GM18507 (cell line): Measurements from ENCODE around the gene SFTPA2.
"Not testable (repeated sequence)": the region's sequence is repeated elsewhere in the genome, so short reads cannot be mapped to it uniquely, and the experiment has no call there.

Source experiments
- DNase-seq: peaks from one replicate; pipeline ENCODE4 v3.0.0; 2011; ENCODE audit warnings: low read depth; ENCODE audit not compliant: insufficient read length; ENCODE audit errors: extremely low spot score
- FAIRE-seq: peaks from 2 replicates; lab custom pipeline; 2011; peaks lifted over from hg19 to GRCh38; lab: Jason Lieb, UNC

Gene SFTPA2

GRCh38 chr10:79562135-79562756 is 2.0 kb upstream of the SFTPA2 start:
- peak; percentile 35 for FAIRE-seq
- DNase-seq = peak; percentile 30

DNA sequence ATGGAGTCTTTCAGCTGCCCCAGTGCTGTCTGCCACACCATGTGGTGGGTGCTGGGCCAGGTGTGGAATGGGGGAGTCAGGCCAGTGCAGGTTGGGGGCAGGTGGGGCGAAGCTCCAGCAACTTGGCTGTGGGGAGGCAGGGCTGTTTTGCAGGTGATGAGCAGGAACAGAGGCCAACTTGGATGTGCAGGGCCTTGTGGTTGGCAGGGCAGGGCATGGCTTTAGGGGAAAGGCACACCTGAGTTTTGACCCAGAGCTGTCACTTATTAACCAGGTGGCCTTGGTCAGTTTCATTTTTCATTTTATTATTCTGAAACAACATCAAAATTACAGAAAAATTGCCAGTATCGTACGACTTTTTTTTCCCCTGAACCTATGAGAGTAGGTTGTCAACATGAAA is 1.1 kb upstream of the SFTPA2 start:
- DNase-seq (no peak), FAIRE-seq (no peak)

DNA sequence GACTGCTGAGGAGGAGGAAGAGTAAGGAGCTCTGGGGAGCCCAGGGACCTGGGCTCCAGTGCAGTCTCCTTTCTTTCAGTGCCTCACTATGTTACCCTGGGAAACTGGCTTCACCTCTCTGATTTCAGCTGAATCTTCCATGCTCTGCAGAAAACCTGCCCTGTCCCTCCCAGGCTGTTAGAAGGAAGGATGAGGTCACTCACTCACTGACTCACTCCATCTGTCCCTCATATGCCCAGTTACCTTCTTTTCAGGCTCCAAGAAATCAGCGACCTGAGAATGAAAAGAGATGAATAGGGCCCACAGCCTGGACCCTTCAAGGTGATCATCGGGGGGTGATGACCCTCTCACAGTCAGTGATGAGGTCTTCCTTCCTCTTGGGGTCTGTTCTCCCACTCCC is 481 bp downstream of the SFTPA2 start:
- DNase-seq (no peak), FAIRE-seq (no peak)

DNA sequence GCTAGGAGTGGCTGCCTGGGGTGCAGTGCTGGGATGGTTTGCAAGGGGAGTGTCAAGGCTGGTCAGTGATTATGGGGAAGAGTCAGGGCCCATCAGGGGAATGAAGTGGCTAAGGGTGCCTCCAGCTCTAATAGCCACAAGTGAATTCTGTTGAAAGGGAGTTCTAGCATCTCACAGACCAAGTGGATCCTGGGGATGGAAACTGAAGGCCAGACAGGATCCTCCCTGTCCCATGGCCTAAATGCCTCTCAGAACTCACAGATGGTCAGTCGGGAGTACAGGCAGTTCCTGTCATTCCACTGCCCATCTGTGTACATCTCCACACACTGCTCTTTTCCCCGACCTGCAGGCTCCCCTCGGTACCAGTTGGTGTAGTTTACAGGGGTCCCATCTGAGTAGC is 3.2 kb downstream of the SFTPA2 start:
- DNase-seq, FAIRE-seq: not testable (repeated sequence)

- DNase-seq (no peak), FAIRE-seq (no peak)
Observed at GRCh38 chr10:79555354-79556309, 4.6 kb downstream of the SFTPA2 start.

DNA sequence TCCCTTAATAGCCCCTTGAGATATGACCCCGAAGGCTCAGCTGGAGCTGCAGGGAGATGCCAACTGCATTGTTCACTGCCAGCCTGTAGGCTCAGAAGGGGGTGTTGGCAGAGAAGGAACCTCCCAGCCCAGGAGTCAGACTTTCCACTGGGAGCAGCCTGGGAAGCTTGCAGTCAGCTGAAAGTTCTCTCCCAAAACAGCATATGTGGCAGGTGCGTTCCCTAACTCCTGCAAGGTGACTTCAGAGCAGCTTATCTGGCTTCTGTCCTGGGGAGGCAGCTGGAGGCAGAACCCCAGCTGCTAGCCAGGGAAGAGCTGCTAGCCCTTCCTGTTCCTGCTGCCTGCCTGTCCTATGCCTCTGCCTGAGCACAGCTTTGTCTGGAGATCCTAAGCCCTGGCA is 8.1 kb downstream of the SFTPA2 start:
- DNase-seq = no peak
- FAIRE-seq = no peak

DNA sequence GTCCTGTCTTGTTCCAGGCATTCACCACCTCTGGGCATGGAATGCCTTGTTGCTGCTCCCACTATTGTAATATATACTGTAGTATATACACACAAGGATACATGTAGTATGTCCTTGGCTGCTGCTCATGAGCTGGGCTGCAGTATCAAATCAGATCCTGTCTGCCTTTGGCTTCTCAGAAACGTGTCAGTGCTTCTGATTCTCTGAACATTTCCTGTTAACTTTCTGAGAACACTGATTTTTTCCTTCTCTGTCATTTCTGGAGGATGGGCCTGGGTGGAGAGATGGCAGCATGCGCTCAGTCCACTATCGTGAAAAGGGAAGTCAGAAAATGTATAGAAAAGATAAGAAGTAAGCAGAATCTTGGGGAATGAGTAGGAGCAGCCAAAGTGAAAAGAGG is 12.2 kb downstream of the SFTPA2 start:
- DNase-seq (no peak), FAIRE-seq (no peak)

GRCh38 chr10:79547128-79547527 is 13.1 kb downstream of the SFTPA2 start:
- FAIRE-seq, DNase-seq: not testable (repeated sequence)

DNA sequence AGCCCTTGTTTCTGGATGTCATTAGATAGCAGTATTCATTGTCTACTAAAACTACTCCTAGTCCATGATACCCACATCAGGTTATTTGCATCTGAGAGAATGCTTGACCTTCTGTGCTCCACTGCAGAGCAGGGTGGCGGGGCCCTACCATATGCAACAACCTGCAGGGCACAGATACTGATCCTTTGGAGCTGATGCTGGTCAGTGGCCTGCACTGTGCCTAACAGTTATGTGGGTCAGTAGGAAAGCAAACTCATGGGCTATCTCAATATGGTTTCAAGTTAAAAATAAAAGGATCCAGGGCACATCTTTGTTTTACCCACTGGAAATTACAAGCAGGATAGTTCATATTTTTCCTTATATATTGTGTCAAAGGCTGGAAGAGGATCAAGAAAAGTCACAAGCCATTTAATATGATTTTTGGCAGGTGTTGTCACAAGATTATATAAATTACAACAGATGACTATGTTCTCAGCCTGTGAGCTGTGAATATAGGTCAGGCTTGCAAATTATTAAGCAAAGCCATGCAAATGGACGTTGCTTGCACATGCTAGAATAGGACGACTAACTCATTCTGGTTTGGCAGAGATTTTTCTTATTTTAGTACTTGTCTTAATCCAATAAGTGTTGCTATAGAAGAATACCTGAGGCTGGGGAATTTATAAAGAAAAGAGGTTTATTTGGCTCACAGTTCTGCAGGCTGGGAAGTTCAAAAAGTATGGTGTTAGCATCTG is 15.1 kb downstream of the SFTPA2 start:
- not testable (repeated sequence) for DNase-seq, FAIRE-seq

DNA sequence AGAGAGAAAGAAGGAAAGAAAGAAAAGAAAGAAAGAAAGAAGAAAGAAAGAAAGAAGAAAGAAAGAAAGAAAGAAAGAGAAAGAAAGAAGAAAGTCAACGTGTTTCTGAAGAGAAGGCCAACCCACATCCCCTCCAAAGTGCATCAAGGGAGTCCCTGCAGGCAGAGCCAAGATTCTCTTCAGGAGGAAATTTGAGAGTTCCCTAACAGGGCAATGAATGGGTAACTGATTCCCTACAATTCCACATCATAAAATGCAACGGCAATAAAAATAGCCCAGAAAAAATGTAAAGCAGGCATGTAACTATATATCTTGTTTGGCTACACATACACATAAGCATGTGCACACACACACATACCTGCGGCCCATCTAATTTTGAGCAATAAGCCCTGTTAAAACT is 15.8 kb downstream of the SFTPA2 start:
- FAIRE-seq, DNase-seq: not testable (repeated sequence)

- FAIRE-seq (no peak), DNase-seq (no peak)
Observed at GRCh38 chr10:79542626-79543025, 17.6 kb downstream of the SFTPA2 start.

GRCh38 chr10:79540930-79541329 is 19.3 kb downstream of the SFTPA2 start:
- DNase-seq = not testable (repeated sequence)
- FAIRE-seq = peak; percentile 83

GRCh38 chr10:79538311-79538710 is 21.9 kb downstream of the SFTPA2 start:
- FAIRE-seq, DNase-seq: not testable (repeated sequence)

- FAIRE-seq, DNase-seq: not testable (repeated sequence)
Observed at GRCh38 chr10:79533903-79534175, 26.4 kb downstream of the SFTPA2 start.

DNA sequence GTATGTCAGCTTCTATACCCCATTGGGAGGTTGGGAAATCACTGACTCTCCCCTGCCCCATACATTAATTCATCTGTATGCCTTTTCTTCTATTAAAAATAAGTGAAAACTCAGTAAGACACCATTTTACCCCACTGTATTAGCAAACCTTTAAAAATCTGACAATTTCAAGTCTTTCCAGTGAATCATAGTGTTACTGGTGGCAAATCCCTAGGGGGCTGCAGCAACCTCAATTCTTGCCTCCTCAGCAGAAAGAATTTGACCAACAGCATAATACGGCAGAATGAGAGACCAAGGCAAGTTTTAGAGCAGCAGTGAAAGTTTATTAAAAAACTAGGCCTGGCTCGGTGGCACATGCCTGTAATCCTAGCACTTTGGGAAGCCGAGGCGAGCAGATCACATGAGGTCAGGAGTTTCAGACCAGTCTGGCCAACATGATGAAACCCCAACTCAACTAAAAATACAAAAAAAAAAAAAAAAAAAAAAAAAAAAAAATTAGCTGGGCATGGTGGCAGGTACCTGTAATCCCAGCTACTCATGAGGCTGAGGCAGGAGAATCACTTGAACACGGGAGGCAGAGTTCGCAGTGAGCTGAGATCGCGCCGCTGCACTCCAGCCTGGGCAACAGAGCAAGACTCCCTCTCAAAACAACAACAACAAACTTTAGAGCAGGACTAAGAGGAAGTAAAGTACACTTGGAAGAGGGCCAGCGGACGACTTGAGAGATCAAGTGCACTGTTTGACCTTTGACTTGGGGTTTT is 26.9 kb downstream of the SFTPA2 start:
- not testable (repeated sequence) for DNase-seq, FAIRE-seq

GRCh38 chr10:79528261-79528660 is 31.9 kb downstream of the SFTPA2 start:
- FAIRE-seq, DNase-seq: not testable (repeated sequence)

DNA sequence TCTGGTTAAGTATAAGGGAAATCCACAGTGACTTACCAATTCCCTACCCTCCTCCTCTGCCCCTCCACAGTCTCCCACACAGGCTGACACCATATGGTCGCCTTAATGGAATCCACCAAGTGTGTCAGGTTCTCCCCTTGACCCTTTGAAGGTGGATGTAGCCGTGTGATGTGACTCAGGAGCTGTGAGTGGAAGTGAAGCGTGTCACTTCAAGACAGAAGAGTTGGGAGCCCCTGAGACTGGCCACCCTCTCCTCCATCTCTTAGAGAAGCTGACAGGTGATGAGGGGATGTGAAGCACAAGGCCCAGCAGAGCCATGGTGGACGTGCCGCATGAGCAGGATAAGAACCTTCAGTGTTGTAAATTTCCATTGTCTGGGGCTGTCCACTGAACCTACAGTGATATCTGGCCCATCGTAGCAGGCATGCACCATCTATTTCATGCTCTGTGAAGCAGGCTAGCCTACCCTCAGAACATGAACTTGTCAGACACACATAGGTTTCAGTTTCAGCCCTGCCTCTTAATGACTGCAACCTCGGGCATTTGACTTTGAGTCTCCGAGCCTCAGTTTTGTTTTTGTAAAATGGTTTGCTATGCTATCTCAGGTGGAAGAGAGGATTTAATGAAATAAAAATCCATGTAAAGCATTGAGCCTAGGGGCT is 35.0 kb downstream of the SFTPA2 start:
- FAIRE-seq = peak; percentile 97
- DNase-seq = not testable (repeated sequence)

DNA sequence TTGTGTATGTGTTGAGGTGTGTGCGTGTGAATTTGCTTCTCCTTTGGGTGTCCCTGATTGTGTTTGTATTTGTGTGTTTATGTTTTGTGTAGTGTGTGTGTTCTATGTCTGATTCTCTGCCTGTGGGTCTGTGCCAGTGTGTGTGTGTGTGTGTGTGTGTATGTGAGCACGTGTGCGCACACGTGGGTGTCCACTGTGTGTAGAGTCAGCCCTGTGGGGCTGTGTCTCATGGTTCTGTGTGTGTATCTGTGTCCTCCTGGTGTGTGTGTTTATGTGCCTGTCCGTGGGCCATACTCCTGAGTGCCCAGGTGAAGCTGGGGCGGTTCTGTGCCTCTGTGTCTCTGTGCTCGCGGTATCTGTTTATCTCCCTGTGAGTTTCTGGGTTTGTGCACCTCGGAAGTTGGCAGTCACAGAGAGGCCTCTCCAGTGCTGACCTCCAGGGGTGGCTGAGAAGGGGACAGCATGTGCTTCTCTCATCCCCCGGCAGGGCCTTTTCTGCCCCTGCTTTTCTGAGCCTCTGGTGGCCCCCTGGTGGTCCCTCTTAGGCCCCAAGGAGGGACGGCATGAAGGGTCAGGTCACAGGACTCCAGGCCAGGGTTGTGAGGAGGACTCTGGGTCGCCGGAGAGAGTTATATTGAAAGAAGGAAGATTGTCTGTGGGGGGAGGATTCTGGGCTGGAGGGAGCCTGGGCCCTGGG is 36.9 kb downstream of the SFTPA2 start:
- peak; percentile 21 for FAIRE-seq
- not testable (repeated sequence) for DNase-seq
